ENCODE results near the gene MTFR1L.

DNA sequence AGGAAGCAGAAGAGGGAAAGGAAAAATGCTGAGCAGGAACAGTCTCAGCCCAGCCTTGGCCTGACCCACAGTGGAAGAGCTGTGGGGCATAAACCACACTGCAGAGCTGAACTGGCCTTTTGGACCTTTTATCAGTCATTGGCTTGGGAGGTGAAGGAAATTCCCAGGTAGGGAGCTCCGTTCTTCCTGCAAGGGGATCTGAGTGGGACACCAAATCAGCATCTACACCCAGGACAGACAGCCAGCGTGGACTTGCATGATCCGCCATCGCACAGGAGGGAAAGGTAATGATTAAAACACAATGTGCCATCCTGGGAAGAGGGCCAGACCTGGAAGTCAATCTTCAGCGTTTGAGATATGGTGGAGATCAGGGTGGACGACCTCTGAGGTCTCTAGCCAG lies 1.2 kb upstream of the MTFR1L start:
- no peak for TF ChIP-seq CTCF (IDR thresholded peaks at IDR 0.05; ENCODE audit: low read length)
- TF ChIP-seq EZH2 (IDR thresholded peaks at IDR 0.05; ENCODE audit: borderline replicate concordance, low read length) = no peak
